Stimulated activated CD4-positive, alpha-beta T cell treated with anti-CD3 and anti-CD28 coated beads, Interleukin-15, amount 100 ng/mL, for 1 hour (primary cell): ENCODE data around the gene ZBTB39.
"Not testable (repeated sequence)": the region's sequence is repeated elsewhere in the genome, so short reads cannot be mapped to it uniquely, and the experiment has no call there.

Experiments
- DNase-seq, 2 donors: peaks; one replicate each; pipeline ENCODE4 v3.0.0-alpha.2; 2020; ENCODE audit warnings: low read depth in 1 of 2, low spot score in 1 of 2

Gene ZBTB39

DNA sequence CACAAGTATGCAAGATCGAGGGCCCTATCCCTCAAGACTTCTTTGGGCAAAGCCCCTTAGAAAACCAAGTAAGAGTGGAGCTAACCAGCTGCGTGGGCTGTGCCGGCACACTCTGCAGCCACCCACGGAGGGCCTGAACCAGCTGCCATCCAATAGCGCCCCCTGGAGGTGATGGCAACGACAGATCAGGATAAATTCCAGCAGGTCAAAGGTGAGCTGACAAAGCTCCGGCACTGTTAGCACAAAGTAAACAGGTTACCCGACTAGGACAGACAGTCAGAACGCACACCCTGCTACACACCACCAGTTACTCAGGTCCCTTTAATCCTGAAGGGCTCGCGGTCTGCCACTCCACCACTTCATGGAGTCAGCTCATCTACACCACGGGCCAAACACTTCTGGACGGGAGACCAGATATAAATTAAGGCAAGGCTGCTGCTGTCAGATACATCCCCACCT lies 4.9 kb downstream of the ZBTB39 start:
- DNase-seq = peak; percentile 51 to 56

DNA sequence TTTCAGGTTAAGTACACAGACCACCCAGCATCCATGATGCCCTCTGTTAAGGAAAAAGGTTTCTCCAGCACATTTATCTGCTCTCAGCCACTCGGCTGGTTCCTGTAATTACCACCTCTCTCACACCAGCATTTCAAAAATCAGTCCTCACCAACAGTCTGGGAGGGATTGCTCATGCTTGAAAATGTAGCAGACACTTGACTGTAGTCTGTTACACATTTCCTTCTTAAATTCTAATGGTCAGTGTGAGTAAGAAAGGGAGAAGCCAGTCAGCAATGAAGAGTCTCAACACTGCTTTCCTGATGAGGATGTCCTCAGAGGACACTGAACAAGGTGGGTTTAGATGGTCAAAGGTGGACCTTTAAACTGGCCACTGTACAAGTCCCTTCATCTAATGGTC lies 6.0 kb downstream of the ZBTB39 start:
- DNase-seq = no peak

DNA sequence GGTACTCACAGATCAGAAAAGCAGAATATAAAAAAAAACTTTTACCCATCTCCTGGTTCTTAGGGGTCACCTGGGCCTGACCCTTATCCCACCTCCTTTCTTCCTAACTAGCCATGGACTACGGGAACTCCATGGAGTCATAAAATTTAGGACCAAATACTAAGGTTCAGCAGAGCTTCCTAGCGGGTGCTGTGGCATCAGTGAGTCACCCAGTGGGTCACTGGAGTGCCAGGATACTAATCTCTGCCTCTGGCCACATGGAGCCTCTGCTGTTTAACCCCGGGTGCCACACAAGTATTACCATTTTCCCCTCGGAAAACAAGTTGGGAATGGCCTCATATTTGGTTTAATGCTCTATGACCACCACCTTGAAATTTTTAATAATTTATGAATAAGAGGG lies 6.9 kb downstream of the ZBTB39 start:
- DNase-seq = no peak

DNA sequence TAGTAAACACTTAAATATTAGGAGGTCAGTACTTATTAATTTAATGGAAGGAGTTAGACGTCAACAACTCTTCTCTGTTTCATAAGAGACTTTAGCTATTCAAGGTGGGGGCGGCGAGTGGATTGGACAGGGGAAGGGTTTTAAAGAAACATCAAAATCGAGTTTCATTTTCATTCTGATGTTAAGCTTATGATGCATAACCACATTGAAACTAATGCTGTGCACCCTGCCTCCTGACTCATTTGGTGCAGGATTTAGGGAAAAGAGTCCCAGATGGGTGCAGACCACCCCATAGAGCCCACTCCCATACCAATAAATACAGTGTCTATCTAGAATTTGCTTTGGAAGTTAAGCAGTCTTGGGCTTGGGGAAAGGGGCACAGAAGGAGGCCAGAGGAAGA lies 7.4 kb downstream of the ZBTB39 start:
- peak in 1 of 2 donors; percentile 17 for DNase-seq

DNA sequence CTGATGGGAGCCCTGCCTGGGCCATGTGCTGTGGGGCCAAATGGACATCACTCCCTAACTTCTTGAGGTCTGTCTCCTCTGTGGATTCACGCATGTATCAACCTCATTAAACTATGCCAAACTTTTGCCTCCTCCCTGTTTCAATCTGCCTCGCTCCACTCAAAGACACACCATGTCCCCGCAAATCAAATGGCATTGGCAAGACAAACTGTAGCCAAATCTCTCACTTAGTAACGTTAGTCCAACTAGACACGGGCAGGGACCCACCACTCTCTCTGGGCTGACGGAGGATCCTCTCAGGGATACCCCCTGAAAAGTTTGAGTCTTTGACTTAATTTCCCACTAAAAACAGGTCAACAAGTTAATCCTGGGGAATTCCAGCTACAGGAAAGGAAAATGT lies 8.0 kb downstream of the ZBTB39 start:
- DNase-seq = no peak

DNA sequence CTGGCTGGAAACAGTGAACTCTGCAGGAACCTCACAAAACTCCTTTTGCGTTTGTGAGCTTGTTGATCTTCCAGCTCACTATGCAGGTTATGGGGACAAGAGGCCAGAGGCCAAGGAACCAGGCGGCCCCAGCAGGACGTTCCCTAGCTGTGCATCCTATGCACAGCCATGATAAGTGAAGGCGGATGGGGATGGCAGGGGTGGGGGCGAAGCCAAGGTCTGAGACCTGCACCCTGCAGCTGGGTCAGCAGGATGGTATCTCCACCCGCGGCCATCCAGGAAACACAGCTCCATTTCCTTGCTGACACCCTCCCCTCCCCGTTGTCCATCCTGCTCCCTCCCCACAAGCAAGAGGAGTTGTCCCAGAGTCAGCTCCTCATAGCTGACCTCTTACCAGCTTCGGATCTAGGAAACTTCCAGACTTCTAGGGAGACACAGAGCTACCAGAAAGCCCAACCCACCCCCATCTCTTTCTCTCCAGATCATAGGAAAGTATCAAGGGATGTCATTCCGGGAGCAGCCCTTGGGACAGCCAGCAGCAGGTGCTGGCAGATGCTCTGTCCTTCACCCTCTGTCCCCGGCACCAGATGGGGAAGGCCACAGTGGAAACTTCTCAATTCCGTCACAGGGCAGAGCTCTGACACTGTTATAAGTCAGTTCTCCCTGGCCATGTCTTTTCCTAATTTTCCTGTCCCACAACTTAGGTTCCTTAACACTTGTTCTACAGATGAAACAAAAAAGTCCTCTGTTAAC lies 9.4 kb downstream of the ZBTB39 start:
- DNase-seq = no peak

DNA sequence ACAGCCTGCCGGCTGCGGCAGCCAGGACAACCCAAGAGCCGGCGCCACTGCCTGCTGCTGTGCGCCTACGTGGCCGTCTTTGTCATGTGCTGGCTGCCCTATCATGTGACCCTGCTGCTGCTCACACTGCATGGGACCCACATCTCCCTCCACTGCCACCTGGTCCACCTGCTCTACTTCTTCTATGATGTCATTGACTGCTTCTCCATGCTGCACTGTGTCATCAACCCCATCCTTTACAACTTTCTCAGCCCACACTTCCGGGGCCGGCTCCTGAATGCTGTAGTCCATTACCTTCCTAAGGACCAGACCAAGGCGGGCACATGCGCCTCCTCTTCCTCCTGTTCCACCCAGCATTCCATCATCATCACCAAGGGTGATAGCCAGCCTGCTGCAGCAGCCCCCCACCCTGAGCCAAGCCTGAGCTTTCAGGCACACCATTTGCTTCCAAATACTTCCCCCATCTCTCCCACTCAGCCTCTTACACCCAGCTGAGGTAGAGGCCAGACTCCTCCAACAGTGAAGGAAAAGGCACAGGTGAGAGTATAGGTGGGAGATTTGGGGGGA lies 10.3 kb downstream of the ZBTB39 start:
- no peak for DNase-seq

DNA sequence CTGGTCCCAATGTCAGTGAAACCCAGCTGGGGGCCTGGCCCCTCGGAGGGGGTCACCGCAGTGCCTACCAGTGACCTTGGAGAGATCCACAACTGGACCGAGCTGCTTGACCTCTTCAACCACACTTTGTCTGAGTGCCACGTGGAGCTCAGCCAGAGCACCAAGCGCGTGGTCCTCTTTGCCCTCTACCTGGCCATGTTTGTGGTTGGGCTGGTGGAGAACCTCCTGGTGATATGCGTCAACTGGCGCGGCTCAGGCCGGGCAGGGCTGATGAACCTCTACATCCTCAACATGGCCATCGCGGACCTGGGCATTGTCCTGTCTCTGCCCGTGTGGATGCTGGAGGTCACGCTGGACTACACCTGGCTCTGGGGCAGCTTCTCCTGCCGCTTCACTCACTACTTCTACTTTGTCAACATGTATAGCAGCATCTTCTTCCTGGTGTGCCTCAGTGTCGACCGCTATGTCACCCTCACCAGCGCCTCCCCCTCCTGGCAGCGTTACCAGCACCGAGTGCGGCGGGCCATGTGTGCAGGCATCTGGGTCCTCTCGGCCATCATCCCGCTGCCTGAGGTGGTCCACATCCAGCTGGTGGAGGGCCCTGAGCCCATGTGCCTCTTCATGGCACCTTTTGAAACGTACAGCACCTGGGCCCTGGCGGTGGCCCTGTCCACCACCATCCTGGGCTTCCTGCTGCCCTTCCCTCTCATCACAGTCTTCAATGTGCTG lies 11.0 kb downstream of the ZBTB39 start:
- no peak for DNase-seq

DNA sequence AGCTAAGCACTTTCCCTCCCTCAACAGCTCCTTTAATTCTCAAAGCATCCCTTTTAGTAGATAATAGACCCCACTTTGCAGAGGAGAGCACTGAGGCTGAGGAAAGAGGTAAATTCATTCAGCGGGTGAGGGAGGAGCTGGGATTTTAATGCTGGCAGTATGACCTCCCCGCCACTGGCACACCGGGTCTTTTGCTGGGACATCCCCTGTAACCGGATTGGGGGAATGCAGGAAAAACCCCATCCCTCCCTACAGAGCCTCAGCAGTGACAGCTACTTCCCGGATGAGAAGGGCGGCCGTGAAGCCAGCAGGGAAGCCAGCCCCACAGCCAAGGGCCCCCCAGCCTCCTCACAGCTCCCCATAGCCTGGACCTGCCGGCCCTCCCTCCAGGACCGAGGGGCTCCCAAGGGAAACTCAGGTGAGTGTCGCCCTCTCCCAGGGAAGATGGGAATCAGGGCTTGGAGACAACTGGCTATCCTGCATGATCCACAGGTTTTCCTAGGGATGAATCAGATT lies 12.1 kb downstream of the ZBTB39 start:
- no peak for DNase-seq

DNA sequence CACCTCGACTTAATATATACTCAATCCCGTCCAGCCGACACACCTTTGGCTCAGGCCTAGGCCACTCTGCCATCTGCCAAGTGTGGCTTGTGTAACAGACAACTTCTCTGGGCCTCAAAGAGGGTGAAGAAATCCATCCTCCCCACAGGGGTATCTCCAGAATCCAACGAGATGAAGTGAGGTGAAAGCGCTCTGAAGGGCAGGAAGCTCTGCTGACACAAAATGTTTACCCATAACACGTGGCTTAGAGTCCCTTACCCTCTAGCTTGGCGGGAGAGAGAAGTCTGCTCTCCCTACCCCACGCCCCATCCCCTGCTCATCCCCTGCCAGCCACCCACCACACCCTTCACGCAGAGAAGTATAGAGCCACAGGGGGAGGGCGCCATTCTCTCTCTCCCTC lies 13.0 kb downstream of the ZBTB39 start:
- DNase-seq = no peak

DNA sequence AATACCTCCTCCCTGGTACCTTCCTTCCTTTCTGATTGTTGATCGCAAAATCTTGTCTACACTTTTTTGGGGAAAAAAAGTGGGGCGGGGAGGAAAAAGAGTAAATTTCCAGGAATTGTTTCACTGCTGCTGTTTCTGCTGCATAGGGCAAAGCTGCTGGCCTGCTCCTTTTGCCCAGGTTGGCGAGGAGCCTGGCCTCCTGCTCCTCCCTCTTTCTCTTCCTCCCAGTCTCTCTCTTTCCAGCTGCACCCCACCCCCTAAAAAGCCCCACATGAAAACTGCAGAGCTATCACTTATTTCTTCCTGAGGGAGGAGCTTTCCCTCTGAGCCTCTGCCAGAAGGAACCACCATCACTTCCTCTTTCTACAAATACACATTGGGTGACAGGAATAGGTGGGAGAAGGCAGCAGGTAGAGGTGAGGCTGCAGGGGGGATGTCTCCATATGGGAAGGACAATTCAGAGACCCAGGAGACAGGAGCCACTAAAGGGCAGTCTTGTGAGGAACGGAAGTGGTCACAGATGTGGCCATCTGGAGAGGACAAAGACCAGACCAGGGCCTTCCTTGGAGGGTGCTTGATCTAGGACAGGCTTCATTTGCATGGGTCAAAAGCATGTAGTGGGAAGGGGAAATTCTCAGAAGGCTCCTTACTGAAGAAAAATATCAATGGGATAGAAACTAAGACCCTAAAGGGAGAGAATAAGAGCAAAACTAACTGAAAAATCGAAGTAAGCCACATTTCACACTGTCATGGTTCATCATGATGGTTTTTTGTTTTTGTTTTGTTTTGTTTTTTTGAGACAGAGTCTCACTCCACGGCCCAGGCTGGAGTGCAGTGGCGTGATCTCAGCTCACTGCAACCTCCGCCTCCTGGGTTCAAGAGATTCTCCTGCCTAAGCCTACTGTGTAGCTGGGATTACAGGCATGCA lies 14.8 kb downstream of the ZBTB39 start:
- DNase-seq = no peak

DNA sequence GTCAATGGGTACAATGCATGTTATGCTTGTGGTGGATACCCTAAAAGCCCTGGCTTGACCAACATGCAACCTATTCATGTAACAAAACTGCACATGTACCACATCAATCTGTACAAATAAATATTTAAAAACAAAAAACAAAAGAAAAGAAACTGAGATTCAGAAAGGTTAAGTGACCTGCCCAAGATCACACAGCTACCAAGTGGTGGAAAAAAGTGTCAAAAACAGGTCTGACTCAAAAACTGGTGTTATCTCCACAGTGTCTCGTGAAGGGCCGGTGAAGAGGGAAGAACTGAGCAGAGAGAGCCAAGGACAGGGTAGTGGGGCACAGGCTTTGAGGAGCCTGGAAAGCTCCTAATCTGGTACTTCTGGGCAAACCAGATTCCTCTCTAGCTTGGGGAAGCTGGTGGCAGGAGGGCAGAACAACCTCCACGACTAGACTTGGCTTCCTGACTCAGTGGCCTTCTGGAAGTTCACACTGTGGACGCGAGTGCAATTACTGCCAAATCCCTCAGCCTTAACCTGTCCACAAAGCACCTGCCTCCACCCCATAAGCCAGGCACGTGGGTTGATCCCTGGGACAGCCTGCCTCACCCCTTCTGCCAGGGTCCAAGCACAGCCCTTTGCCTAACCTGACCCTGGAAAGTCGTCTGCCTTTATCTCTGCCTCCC lies 15.6 kb downstream of the ZBTB39 start:
- DNase-seq = no peak

DNA sequence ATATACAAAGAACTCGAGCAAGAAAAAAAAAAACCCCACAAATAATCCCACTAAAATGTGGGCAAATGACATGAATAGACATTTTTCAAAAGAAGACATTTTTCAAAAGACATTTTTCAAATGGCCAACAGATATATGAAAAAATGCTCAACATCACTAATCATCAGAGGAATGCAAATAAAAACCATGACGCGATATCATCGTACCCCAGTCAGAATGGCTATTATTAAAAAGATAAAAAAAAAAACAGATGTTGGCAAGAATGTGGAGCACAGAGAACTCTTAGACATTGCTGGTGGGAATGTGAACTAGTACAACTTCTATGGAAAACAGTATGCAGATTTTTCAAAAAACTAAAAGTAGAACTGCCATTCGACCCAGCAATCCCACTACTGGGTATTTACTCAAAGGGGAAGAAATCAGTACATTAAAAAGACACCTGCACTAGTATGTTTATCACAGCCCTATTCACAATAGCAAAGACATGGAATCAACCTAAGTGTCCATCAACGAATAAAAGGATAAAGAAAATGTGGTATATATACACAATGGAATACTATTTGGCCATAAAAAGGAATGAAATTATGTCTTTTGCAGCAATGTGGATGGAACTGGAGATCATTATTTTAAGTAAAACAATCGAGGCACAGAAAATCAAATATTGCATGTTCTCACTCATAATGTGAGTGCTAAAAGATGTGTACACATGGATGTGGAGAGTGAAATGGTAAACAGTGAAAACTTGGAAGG lies 16.3 kb downstream of the ZBTB39 start:
- DNase-seq = no peak

DNA sequence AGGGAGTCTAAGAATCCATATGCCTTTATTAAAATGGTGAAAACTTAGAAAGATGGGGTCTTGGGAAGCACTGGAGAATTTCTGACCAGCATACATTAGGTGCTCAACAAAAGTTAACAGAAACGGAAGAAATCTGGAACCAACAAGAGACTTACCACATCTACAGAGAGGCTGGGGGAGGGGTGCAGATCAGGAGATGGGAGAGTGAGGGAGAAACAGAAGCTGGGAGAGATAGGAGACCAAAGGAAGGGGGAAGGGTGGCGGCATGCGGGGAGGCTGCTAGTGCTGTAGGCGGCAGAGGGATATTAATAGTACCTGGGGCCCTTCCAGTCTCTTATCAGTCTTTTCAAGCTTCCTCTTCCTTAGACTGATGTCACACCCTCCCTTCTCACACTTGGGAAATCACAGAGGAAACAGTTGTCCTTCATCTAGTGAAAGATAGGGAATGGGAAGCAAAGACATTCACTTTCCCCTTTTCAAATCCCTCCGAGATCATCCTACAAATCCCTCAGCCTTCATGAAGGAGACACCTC lies 18.1 kb downstream of the ZBTB39 start:
- no peak for DNase-seq

DNA sequence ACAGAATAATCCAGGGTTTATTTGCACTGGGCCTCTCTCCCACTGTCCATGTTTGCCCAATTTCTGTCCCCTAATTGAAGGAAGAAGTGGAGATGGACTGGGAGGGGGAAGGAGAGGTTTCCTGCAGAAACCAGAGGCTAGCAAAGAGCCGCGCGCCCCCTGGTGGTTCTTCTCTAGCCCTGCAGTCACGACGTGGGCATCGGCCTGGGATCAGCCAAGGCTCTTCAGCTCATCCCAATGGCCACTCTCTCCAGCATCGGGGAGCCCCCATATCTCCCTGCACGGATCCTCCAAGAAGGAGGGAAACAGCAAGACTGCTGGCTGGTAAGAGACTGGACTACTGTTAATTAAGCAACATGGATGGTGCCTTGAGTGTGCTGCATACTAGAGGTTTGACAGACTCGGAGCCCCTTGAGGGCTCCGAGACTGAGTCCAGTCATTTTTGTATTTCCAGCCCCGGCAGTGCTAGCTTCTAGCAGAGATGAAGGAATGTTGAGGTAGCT lies 18.7 kb downstream of the ZBTB39 start:
- DNase-seq = peak; percentile 46 to 66

DNA sequence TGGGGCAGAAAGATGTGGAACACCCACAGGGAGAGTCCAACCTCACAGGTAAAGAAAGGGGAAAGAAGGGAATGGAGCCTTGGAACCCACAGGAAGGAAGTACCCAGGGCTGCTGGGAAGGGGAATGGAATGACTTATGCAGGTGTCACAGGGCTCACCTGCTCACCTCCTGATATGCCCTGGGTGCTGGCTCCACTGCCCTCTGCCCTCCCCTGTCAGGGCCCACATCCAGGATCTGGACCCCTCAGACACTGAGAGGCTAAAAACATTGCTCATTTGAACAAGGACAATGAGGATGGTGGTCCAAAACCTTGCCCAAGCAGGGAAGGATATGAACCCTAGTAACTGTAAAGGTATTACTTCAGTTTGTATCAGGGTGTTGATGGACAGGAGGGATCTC lies 19.3 kb downstream of the ZBTB39 start:
- DNase-seq = no peak

DNA sequence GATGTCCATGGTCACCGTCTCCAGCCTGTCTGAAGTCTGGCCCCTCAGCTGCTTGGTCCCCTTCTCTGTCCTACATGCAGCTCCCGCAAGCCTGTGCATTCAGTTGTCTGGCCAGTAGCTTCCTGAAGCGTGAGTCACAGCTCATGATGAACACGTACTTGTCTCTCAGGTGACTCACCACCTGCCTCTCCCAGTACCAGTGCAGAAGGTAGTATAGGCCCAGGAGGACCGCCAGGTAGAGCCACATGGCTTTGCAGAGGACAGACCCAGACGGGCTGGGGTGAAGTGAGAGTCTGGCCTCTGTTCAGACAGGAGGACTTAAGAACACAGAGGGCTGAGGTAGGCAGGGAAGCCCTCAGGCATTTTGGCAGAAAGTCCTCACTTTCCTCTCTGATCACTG lies 20.6 kb downstream of the ZBTB39 start:
- DNase-seq = not testable (repeated sequence)

DNA sequence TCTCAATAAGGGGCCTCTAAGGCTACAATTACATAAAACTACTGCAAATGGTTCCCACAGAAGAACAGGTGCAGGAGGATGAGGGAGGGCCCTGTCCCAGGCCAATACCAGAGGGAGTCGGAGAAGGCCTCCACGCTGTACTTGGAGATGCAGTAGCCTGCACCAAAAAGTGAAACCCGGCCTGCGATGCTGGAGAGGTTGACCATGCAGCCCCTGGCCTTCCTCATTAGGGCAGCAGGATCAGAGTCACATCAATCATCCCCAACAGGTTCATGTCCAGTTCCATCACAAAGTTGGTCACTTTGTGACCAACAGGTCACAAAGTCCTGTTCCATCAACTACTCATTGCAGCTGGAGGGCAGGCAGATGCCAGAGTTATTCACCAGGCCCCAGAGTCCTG lies 23.0 kb downstream of the ZBTB39 start:
- DNase-seq = no peak

DNA sequence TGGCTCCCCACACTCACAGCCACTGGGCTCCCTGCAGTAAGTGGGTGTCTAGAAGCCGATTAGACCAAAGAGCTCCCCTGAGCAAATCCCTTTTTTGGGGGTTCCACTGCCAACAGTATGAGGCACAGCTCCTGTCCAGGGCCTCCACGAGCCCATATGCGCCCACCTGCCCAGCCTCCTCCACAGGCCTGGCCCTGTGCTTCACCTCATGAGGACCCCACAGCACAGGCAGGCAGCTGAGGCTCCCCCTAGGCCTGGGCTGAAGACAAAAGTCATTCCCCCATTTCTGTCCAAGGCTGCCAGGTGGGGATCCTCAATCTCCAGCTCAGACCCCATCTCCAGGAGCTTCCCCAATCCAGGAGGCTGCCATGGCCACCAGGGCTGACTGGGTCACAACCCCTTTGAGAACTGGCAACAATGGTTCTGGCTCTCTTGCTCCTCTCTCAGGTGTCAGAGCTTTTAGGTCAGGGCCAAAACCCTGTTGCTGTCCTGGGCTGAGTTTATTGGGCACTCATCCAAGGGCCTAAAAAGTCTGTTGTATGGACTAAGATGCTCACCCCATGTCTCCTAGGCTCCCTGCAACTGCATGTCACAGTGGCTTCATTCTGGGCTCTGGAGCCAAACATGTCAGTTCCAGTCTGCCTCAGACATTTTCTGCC lies 23.6 kb downstream of the ZBTB39 start:
- not testable (repeated sequence) for DNase-seq
